ENCODE measurements around the gene BRWD1.

DNA sequence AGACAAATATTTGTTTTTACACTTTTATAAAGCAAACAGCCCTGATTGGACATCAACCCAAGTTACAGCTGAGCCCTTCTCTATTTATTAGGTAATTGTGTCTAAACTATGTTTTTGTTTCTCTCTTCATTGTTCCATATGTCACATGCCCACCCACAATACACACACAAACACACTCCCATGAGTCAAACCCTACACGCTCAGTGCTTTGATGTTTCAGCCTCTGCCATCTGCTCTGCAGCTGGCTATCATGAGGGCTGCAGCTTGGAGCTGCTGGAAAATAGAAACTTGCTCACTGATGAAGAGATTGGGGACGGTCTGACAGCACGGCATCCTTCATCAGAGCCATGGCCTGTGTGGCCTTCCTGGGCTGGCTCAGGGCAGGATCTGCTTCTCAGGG lies 171.9 kb downstream of the BRWD1 start:
- TF ChIP-seq, protein P1, sequence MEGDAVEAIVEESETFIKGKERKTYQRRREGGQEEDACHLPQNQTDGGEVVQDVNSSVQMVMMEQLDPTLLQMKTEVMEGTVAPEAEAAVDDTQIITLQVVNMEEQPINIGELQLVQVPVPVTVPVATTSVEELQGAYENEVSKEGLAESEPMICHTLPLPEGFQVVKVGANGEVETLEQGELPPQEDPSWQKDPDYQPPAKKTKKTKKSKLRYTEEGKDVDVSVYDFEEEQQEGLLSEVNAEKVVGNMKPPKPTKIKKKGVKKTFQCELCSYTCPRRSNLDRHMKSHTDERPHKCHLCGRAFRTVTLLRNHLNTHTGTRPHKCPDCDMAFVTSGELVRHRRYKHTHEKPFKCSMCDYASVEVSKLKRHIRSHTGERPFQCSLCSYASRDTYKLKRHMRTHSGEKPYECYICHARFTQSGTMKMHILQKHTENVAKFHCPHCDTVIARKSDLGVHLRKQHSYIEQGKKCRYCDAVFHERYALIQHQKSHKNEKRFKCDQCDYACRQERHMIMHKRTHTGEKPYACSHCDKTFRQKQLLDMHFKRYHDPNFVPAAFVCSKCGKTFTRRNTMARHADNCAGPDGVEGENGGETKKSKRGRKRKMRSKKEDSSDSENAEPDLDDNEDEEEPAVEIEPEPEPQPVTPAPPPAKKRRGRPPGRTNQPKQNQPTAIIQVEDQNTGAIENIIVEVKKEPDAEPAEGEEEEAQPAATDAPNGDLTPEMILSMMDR (IDR thresholded peaks at IDR 0.05) = no peak
- TF ChIP-seq ZFX (IDR thresholded peaks at IDR 0.05; ENCODE audit: borderline replicate concordance) = no peak
